OCI-LY1 (cell line): ENCODE measurements around the gene ZNF585A.

ENCODE experiments used
- EZH2 ChIP-seq: fragments of 200-600 bp; sonication (generic), shearing (Covaris generic); IDR thresholded peaks from 2 replicates; pipeline ENCODE4 v1.8.0; 2017; ENCODE audit warnings: borderline replicate concordance, mixed run types, mild to moderate bottlenecking, antibody characterized with exemption, low read length, moderate library complexity, mixed read lengths
- TF ChIP-seq, protein P1 (sequence below): fragments of 200-600 bp; sonication (generic), shearing (Covaris generic); IDR thresholded peaks from 2 replicates; pipeline ENCODE4 v1.5.1; 2017; ENCODE audit warnings: mild to moderate bottlenecking, antibody characterized with exemption, low read length, moderate library complexity, mixed read lengths

DNA sequence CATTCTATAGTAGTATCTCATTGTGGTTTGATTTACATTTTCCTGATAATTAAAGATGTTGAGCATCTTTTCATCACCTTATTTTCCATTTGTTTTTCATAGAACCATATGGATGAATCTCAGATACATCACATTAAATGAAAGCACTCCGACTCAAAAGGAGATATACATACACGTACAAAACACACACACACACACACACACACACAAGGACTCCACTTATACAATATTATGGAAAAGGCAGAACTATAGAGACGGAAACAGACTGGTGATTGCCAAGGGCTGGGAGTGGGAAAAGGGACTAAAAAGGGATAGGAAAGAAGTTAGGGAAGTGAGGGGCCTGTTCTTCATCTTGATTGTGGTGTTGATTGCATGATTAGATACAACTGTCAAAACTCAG is 24.3 kb downstream of the ZNF585A start:
- TF ChIP-seq, protein P1, sequence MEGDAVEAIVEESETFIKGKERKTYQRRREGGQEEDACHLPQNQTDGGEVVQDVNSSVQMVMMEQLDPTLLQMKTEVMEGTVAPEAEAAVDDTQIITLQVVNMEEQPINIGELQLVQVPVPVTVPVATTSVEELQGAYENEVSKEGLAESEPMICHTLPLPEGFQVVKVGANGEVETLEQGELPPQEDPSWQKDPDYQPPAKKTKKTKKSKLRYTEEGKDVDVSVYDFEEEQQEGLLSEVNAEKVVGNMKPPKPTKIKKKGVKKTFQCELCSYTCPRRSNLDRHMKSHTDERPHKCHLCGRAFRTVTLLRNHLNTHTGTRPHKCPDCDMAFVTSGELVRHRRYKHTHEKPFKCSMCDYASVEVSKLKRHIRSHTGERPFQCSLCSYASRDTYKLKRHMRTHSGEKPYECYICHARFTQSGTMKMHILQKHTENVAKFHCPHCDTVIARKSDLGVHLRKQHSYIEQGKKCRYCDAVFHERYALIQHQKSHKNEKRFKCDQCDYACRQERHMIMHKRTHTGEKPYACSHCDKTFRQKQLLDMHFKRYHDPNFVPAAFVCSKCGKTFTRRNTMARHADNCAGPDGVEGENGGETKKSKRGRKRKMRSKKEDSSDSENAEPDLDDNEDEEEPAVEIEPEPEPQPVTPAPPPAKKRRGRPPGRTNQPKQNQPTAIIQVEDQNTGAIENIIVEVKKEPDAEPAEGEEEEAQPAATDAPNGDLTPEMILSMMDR, result no peak
- TF ChIP-seq EZH2, result no peak
